HepG2 (cell line): ENCODE data around the gene HCRT. TPM values are rescaled to one million over a fixed set of nuclear protein-coding genes. Genes with fewer than 3 reads are reported as not detected.

Experiments
- ASH2L ChIP-seq: fragments of 300-600, 200-600 bp; sonication (generic); IDR thresholded peaks from 2 replicates; pipeline ENCODE4 v1.7.0; 2017; ENCODE audit warnings: low read depth, mild to moderate bottlenecking, moderate library complexity, mixed read lengths, low read length; ENCODE audit not compliant: insufficient read length
- CAMTA2 ChIP-seq: sonication (generic); formaldehyde crosslinking; IDR thresholded peaks from 2 replicates; pipeline ENCODE4 v1.4.0; 2020; ENCODE audit warnings: mild to moderate bottlenecking, missing genetic modification reagents, borderline replicate concordance
- FOXA3 ChIP-seq: IDR thresholded peaks from 2 replicates; pipeline ENCODE4 v1.6.1; 2016; ENCODE audit warnings: missing genetic modification reagents, missing compliant biosample characterization
- GLMP ChIP-seq: sonication (generic); formaldehyde crosslinking; IDR thresholded peaks from 2 replicates; pipeline ENCODE4 v1.9.0; 2021; ENCODE audit warnings: missing genetic modification reagents, mild to moderate bottlenecking, borderline replicate concordance
- GMEB1 ChIP-seq: sonication (generic); formaldehyde crosslinking; IDR thresholded peaks from 2 replicates; pipeline ENCODE4 v1.5.1; 2020; ENCODE audit warnings: missing genetic modification reagents, mild to moderate bottlenecking, borderline replicate concordance
- LRRFIP1 ChIP-seq: sonication (generic); formaldehyde crosslinking; conservative IDR thresholded peaks from 2 replicates; pipeline ENCODE4 v1.4.0; 2020; ENCODE audit warnings: missing genetic modification reagents
- MXI1 ChIP-seq: IDR thresholded peaks from 3 replicates; pipeline ENCODE4 v1.6.1; 2012; ENCODE audit warnings: low read depth, low read length, inconsistent platforms, borderline replicate concordance
- SAP130 ChIP-seq: IDR thresholded peaks from 2 replicates; pipeline ENCODE4 v1.6.1; 2016; ENCODE audit warnings: low read depth
- SNAPC4 ChIP-seq: sonication (generic); formaldehyde crosslinking; IDR thresholded peaks from 2 replicates; pipeline ENCODE4 v1.4.0; 2020; ENCODE audit warnings: mild to moderate bottlenecking, missing genetic modification reagents
- SRSF4 ChIP-seq: fragments of 200-400 bp; formaldehyde crosslinking; IDR thresholded peaks from one replicate; pipeline ENCODE4 v1.6.1; 2018; ENCODE audit warnings: mild to moderate bottlenecking, low read depth, low read length, moderate library complexity; ENCODE audit not compliant: poor library complexity, severe bottlenecking
- TP53 ChIP-seq: sonication (generic); formaldehyde crosslinking; conservative IDR thresholded peaks from 2 replicates; pipeline ENCODE4 v1.4.0; 2020; ENCODE audit warnings: missing genetic modification reagents
- ZBTB38 ChIP-seq: sonication (generic); formaldehyde crosslinking; IDR thresholded peaks from 2 replicates; pipeline ENCODE4 v1.5.1; 2020; ENCODE audit warnings: mild to moderate bottlenecking, missing genetic modification reagents
- ZBTB7B ChIP-seq: sonication (generic); formaldehyde crosslinking; IDR thresholded peaks from 2 replicates; pipeline ENCODE4 v1.4.0; 2020; ENCODE audit warnings: missing genetic modification reagents
- ZNF160 ChIP-seq: sonication (generic); formaldehyde crosslinking; IDR thresholded peaks from 2 replicates; pipeline ENCODE4 v1.8.0; 2022; ENCODE audit warnings: mild to moderate bottlenecking, inconsistent platforms, missing genetic modification reagents
- ZNF326 ChIP-seq: sonication (generic); formaldehyde crosslinking; IDR thresholded peaks from 2 replicates; pipeline ENCODE4 v1.4.0; 2020; ENCODE audit warnings: missing genetic modification reagents, borderline replicate concordance
- ZNF558 ChIP-seq: sonication (generic); formaldehyde crosslinking; IDR thresholded peaks from 2 replicates; pipeline ENCODE4 v1.9.0; 2022; ENCODE audit warnings: mild to moderate bottlenecking, missing genetic modification reagents, borderline replicate concordance
- polyA plus RNA-seq, 8 experiments: library from polyadenylated mRNA; depleted of rRNA in 3 of 8; stranded (reverse) in 7 of 8; unstranded in 1 of 8; fragments of >200 nt; fragmentation: Illumina TruSeq in 4 of 8; extraction: Trizol in 4 of 8; gene quantifications; 2 replicates each; pipeline versions ENCODE4 v1.2.1 to v1.2.3, GENCODE V29; 2011 to 2016; ENCODE audit warnings: low read depth in 4 of 8, missing spikeins in 1 of 8, mixed read lengths in 1 of 8; ENCODE audit not compliant: insufficient read depth in 1 of 8
- total RNA-seq, 5 experiments: library from RNA; depleted of rRNA; stranded (reverse); fragments of >200 nt; fragmentation: Illumina TruSeq; extraction: Trizol; gene quantifications; 2 replicates each; pipeline ENCODE4 v1.2.3, GENCODE V29; 2016; ENCODE audit warnings: low read depth in 1 of 5

HCRT gene
- total and polyA plus RNA-seq, 2 of the 13 experiments (the other 11 are each of a cell fraction or from before 2014, with no cell fraction given) = not detected

GRCh38 chr17:42200706-42201457, 15.6 kb upstream of the HCRT start (continued):
- TF ChIP-seq ASH2L = no peak
- TF ChIP-seq ZNF558 (CRISPR knock-in tag) = no peak
- no peak for TF ChIP-seq CAMTA2
- no peak for TF ChIP-seq ZNF326 (CRISPR knock-in tag)
- TF ChIP-seq ZBTB38 (CRISPR knock-in tag) = 0 out of 2 replicates have a peak, but pooled peaks have one; percentile 25
- TF ChIP-seq MXI1 = peak; percentile 25; the same call in 1 of the 3 replicates
- no peak for TF ChIP-seq ZBTB7B (CRISPR knock-in tag)
- no peak for TF ChIP-seq SRSF4
- no peak for TF ChIP-seq TP53 (CRISPR knock-in tag)
- no peak for TF ChIP-seq LRRFIP1 (CRISPR knock-in tag)
- TF ChIP-seq SNAPC4 (CRISPR knock-in tag) = no peak
- no peak for TF ChIP-seq ZNF160 (CRISPR knock-in tag)
- 0 out of 2 replicates have a peak, but pooled peaks have one; percentile 16 for TF ChIP-seq FOXA3 (CRISPR knock-in tag)
- TF ChIP-seq GMEB1 (CRISPR knock-in tag) = no peak
- TF ChIP-seq GLMP (CRISPR knock-in tag) = no peak
- TF ChIP-seq SAP130 (CRISPR knock-in tag) = 0 out of 2 replicates have a peak, but pooled peaks have one; percentile 23
